Heart right ventricle (tissue), 16 donors: Measurements from ENCODE around the gene FHIT. TPM values are rescaled to one million over a fixed set of nuclear protein-coding genes. Genes with fewer than 3 reads are reported as not detected.

ENCODE experiments used
- ATAC-seq, 8 donors: fragments of 200-7000 bp; cut with Tn5 transposase; one replicate each; pipeline ENCODE4 v1.9.1; 2020; ENCODE audit warnings: mild to moderate bottlenecking in 8 of 8, moderate library complexity in 8 of 8, moderate number of reproducible peaks in 1 of 8
- DNase-seq, 2 donors: peaks; one replicate each; pipeline ENCODE4 v3.0.0-alpha.2; 2020
- H3K27ac ChIP-seq, 10 donors: fragments of 200-600 bp; sonication (generic) in 2 of 10; one replicate each; pipeline versions ENCODE4 v1.5.0 to v1.8.0; 2020 to 2022; ENCODE audit warnings: mild to moderate bottlenecking in 3 of 10
- H3K27me3 ChIP-seq, 7 donors: fragments of 200-600 bp; one replicate each; pipeline ENCODE4 v1.8.0; 2021 to 2022; ENCODE audit warnings: mild to moderate bottlenecking in 2 of 7
- H3K36me3 ChIP-seq, 9 donors: fragments of 200-600 bp; sonication (generic) in 1 of 9; one replicate each; pipeline versions ENCODE4 v1.5.0 to v1.8.0; 2020 to 2022; ENCODE audit warnings: mild to moderate bottlenecking in 2 of 9
- H3K4me1 ChIP-seq, 9 donors: fragments of 200-600 bp; sonication (generic) in 1 of 9; one replicate each; pipeline versions ENCODE4 v1.5.0 to v1.8.0; 2020 to 2022; ENCODE audit warnings: mild to moderate bottlenecking in 4 of 9
- H3K4me3 ChIP-seq, 10 donors: fragments of 200-600 bp; sonication (generic) in 2 of 10; one replicate each; pipeline versions ENCODE4 v1.5.0 to v1.8.0; 2020 to 2022; ENCODE audit warnings: mild to moderate bottlenecking in 7 of 10, moderate library complexity in 2 of 10
- H3K9me3 ChIP-seq, 11 donors: fragments of 200-600 bp in 10 of 11; sonication (generic) in 2 of 11; one replicate each; pipeline versions ENCODE4 v1.5.0 to v1.8.0; 2013 to 2022; ENCODE audit warnings: mild to moderate bottlenecking in 2 of 11, control low read depth in 1 of 11, moderate library complexity in 1 of 11
- CTCF ChIP-seq, 9 donors: fragments of 200-600 bp; sonication (generic) in 2 of 9; IDR thresholded peaks; one replicate each; pipeline versions ENCODE4 v1.5.0 to v1.8.0; 2021 to 2022; ENCODE audit warnings: antibody characterized with exemption in 9 of 9, mild to moderate bottlenecking in 5 of 9, moderate library complexity in 1 of 9
- WGBS, 2 donors: extraction: QIAGEN DNeasy Blood & Tissue Kit; methylation state at CpG; one replicate each; pipeline ENCODE4 v1.1.7; 2013; ENCODE audit warnings: inconsistent platforms in 1 of 2; 5-methylcytosine and 5-hydroxymethylcytosine counted together
- intact Hi-C, 10 donors: fragments of 100-400 bp; cut with DNase I; formaldehyde crosslinking; loops; one replicate each; pipeline versions ENCODE4 v1.11.1 to v1.14.2; 2022
- polyA plus RNA-seq, 2 donors: library from polyadenylated mRNA; stranded (reverse); fragments of 200-250 nt; gene quantifications; one replicate each; pipeline ENCODE4 v1.2.3, GENCODE V29; 2013
- total RNA-seq, 10 donors: library from RNA; stranded (reverse); fragmentation: NEBNext Ultra II Directional in 3 of 10; extraction: Animal tissue kit (Norgen Biotek cat#: 25700) in 3 of 10; gene quantifications; one replicate each; pipeline versions ENCODE4 v1.2.1 to v1.2.4, GENCODE V29; 2021 to 2023
- donor health status: Arrhythmogenic right ventricular cardiomyopathy.
- donor health status: ischemic (EF 13 %, LVEDD 7.1; RV severe dilation, severe dysfunction).
- donor health status: healthy with polysubstance abuse.
- donor health status: DM: no; HTN: yes; CAD: no.
- donor health status: DM: no; HTN: no; CAD: no.
- donor health status: ischemic (EF 25% LVEDD 6.9; RV normal size, moderate dysfunction).
- donor health status: ischemic (EF 25% LVEDD 5.7; RV mildly dilated, moderate dysfunction).
- donor health status: healthy.
- donor health status: DM: yes; HTN: yes; CAD: no.
- donor health status: Ischemic cardiomyopathy.
- donor health status: ischemic (EF 35%, LVEDD 5.7; RV mildly dilated, moderate dysfunction).
- donor health status: nonischemic (EF 11% LVEDD 7.7; RV severe dilation, severe dysfunction).
- donor health status: DM: yes; HTN: yes; CAD: no.
- donor health status: PGD.
- donor health status: ischemic (EF 29% LVEDD 5.4; RV normal size, mild dysfunction).
- donor health status: nonischemic (EF 23%, LVEDD 6.1; RV moderate dilation, normal function).

Gene FHIT
- total and polyA plus RNA-seq, 12 donors: 4.7 to 25.5 (median 18.3) TPM

- intact Hi-C loops: no loop called here
- Histone ChIP-seq H3K9me3 (no peaks in the 10 kb centered on the region), H3K4me3 (no peak overlapping the region), H3K27me3 (no peaks in the 10 kb centered on the region), H3K4me1 (no peaks in the 10 kb centered on the region), H3K36me3 (no peaks in the 10 kb centered on the region), H3K27ac (no peak overlapping the region)
- ATAC-seq: no peak
- DNase-seq: no peak
- WGBS, 2 donors: 67 to 73% methylated on average over 6 of the region's 6 CpGs
- TF ChIP-seq CTCF (IDR thresholded peaks at IDR 0.05): no peak
These were observed 1253.2 kb downstream of the FHIT start for GRCh38 chr3:59998058-59998457.

DNA sequence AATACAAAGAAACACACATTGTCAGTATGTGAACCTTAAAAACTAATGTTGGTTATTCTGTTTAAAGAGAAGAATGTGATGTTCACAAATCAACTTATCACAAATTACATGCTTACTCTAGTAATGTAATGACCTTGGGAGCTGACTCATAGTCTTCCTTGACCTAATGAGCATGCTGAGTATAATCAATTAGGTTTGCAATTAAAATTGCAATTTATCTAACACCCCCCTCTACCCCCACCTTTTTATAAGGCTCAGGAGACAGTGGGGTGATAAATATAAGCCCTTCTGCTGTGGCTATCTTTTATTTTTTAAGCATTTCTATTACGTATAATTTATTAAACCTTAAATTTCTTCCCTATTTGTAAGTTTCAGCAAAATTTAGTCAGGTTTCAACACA, 1253.7 kb downstream of the FHIT start:
- intact Hi-C loops: no loop called here
- 94% methylated on average over 1 of the region's 1 CpG for WGBS, 2 donors

DNA sequence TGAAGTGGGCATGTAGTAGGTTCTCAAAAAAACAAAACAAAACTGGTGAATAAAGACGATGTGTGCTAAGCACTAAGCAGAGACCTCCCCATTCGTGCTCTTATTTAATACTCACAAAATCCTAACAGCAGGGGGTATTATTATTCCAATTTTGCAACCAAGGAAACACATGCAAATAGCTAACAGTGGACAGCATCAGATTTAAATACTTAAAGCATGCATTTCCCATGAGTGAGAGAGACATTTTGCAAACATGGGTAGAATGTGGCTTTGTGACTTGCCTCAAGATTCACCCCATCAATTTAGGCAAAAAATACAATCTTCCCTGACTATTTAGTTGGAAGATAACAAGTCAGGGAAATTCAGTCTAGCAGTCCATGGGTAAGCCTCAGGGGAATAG, 1255.2 kb downstream of the FHIT start:
- ATAC-seq (no peak), DNase-seq (no peak)
- H3K36me3 ChIP-seq: no peaks in the 10 kb centered on the region
- no peaks in the 10 kb centered on the region for H3K9me3 ChIP-seq
- WGBS, 2 donors: 73 to 81% methylated on average over 2 of the region's 2 CpGs
- TF ChIP-seq CTCF (IDR thresholded peaks at IDR 0.05): no peak
- intact Hi-C loops: no loop called here
- H3K4me3 ChIP-seq: no peak overlapping the region
- H3K27me3 ChIP-seq: no peaks in the 10 kb centered on the region
- no peaks in the 10 kb centered on the region for H3K4me1 ChIP-seq
- H3K27ac ChIP-seq: no peak overlapping the region

More for the DNA sequence above, 1253.7 kb downstream of the FHIT start:
- TF ChIP-seq CTCF (IDR thresholded peaks at IDR 0.05): no peak
- no peak overlapping the region for H3K4me3 ChIP-seq
- H3K4me1 ChIP-seq: no peaks in the 10 kb centered on the region
- ATAC-seq: no peak
- no peaks in the 10 kb centered on the region for H3K36me3 ChIP-seq
- H3K27ac ChIP-seq: no peak overlapping the region
- DNase-seq: no peak
- no peaks in the 10 kb centered on the region for H3K27me3 ChIP-seq
- no peaks in the 10 kb centered on the region for H3K9me3 ChIP-seq

DNA sequence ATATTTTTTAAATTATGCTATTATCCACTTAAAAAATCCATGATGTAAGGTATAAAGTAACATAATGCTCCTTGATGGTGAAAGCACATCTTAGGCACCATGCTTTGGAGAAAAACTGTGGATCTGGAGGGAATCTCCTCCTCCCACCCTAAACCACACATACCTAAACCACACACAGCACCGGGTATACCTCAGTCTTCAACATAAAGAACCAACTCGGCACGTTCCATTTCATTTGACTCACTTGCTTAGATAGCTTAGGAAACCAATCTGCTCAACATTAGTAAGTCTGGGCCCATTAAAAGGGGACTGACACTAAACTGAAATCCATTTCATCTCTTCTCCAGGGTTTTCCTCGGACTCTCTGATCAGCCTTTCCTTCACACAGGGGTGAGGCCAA, 1255.7 kb downstream of the FHIT start:
- WGBS, 2 donors: 94 to 96% methylated on average over 4 of the region's 4 CpGs
- Histone ChIP-seq H3K4me1 (no peaks in the 10 kb centered on the region), H3K9me3 (no peaks in the 10 kb centered on the region), H3K27me3 (no peaks in the 10 kb centered on the region), H3K36me3 (no peaks in the 10 kb centered on the region), H3K4me3 (no peak overlapping the region), H3K27ac (no peak overlapping the region)
- no peak for TF ChIP-seq CTCF (IDR thresholded peaks at IDR 0.05)
- intact Hi-C loops: no loop called here
- DNase-seq (no peak), ATAC-seq (no peak)
